Inflammatory macrophage treated with lipopolysaccharide for 1 hour (primary cell): Measurements from ENCODE around the gene TSSK3.

Experiments
- DNase-seq, 2 donors: peaks; one replicate each; pipeline ENCODE4 v3.0.0-alpha.2; 2020 to 2022

TSSK3 gene, protein sequence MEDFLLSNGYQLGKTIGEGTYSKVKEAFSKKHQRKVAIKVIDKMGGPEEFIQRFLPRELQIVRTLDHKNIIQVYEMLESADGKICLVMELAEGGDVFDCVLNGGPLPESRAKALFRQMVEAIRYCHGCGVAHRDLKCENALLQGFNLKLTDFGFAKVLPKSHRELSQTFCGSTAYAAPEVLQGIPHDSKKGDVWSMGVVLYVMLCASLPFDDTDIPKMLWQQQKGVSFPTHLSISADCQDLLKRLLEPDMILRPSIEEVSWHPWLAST

DNA sequence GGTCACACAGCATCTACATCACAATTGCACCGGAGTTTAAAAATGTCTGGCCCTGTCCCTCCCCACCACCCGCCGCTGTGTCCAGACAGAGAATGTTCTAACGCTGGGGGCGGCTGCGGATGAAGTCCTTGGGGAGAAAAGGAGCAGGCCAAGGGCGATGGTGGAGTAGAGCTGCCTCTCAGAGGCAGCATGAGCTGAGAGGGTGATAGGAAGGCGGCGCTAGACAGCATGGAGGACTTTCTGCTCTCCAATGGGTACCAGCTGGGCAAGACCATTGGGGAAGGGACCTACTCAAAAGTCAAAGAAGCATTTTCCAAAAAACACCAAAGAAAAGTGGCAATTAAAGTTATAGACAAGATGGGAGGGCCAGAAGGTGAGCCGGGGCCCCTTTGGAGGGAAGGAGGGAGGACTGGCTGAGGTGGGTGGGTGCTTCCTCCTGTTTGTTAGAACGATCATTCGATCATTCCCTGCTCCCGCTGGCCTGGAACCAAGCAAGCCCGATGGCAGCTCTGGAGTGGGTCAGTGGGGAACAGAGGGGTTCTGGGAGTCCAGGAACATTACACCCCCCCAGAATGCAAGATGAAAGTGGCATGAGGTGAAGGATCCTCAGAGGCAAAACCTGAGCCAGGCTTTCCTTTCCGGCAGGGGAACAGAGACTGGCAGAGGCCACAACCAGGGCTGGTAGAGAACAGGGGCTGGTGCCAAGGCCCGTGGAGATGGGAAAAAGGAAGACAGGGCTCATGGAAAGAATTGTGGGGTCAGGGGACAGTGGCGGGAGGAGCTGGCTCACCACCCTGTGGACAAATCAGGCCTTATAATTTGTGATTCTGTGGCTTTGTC is at the start of gene TSSK3, which contains the start of gene FAM229A:
Gene TSSK3 (plus strand): TSS at position 66 of the 840 bp plus-strand sequence. CDS start 163 bp downstream, at position 229.
Gene FAM229A (minus strand): TSS at position 12 of the 840 bp plus-strand sequence. CDS start 394 bp downstream, outside the sequence.
- no peak for DNase-seq

DNA sequence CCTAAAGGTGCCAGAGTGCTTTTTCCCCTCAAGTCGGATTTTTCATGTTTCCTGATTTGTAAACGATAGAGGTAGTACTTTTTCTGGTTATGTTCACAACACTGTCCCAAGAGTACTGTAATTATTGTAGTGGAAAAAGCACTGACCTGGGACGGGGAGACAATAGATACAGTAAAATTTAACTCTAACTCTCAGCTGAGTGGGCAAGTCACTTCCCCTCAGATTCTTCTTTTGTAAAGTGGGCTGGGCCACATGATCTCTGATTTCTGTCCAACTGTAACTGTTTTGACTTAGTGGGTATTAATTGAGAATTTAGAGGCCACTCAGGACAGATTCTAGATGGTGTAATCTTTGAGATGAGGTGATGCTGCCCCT is 45.4 kb upstream of the TSSK3 start:
- DNase-seq = no peak

DNA sequence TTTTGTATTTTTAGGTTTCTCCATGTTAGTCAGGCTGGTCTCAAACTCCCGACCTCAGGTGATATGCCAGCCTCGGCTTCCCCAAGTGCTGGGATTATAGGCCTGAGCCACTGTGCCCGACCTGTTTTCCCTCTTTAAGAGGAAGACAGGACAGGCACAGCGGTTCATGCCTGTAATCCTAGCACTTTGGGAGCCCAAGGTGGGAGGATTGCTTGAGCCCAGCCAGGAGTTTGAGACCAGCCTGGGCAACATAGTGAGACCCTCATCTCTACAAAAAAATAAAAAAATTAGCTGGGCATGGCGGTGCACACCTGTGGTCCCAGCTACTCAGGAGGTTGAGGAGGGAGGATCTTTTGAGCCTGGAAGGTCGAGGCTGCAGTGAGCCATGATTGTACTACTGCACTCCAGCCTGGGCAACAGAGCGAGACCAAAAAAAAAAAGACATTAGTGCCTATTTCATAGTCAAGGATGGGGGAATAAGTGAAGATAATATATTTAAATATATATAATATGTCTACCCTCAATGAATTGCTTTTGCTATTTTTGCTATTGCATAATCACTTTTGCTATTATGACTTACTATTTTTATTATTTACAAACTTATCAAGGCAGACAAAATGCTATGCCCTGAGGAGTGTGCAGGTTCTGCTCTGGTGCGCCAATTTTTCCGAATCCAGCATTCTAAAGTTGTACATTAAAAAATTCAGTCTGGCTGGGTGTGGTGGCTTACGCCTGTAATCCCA is 44.0 kb upstream of the TSSK3 start:
- DNase-seq = no peak

- DNase-seq = no peak
These were observed 40.5 kb upstream of the TSSK3 start for GRCh38 chr1:32321712-32322291.

DNA sequence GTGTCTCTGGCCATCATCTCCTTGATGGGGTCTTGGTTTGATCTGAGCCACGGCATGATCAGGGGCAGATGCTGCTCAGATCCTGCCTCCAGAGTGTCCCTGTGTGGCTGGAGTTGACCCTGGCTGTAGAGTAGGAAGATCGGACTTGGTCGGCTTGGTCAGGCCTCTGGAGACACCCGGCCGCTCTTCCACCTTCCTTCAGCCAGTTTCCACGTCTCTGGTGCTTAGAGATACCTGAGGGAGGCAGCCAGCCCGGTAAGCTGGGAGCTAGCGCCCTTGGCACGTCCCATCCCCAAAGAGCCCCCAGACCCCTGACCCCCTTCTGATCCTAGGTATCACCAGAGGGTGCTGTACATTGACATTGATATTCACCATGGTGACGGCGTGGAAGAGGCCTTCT is 35.1 kb upstream of the TSSK3 start:
- DNase-seq = no peak

DNA sequence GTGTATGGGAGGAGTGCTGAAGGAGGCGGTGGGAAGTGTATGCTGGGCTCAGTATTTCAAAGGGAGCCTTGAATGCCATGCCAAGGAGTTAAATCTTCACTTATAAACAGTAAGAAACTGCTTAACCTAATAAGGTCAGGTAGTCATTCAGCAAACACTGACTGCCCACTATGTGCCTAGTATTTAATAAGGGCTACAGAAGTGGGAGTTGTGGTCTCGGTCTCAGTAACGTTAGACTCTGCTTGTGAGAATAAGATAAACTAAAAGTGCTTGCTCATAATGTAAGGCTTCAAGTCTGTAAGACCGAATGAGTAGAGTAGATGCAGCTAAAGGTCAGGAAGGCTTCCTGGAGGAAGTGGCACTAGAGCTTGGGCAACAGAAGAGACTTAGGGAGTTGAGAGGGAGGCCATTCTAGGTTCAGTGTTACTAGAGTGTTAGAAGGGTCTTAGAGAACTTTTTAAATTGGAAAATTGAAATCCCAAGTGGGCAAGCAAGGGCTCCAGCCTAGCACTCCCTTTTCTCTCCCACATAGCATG is 32.3 kb upstream of the TSSK3 start:
- DNase-seq = no peak

DNA sequence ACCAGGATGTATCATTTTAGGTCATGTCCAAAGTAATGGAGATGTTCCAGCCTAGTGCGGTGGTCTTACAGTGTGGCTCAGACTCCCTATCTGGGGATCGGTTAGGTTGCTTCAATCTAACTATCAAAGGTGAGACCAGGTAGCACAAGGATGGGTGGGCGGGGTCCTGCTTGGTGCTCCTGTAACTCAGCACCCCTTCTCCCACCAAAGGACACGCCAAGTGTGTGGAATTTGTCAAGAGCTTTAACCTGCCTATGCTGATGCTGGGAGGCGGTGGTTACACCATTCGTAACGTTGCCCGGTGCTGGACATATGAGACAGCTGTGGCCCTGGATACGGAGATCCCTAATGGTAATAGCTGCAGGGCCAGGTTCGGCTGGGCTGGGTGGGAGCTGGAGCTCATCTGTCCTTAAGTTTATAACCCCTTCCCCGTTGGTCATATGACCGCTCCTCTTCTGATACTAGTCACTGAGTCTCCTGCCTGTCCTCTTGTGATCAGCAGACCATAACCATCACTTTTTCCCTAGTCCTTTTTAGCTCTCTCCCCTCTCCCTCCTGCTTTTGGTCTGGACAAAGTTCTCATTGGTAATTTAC is 31.7 kb upstream of the TSSK3 start:
- DNase-seq = no peak

DNA sequence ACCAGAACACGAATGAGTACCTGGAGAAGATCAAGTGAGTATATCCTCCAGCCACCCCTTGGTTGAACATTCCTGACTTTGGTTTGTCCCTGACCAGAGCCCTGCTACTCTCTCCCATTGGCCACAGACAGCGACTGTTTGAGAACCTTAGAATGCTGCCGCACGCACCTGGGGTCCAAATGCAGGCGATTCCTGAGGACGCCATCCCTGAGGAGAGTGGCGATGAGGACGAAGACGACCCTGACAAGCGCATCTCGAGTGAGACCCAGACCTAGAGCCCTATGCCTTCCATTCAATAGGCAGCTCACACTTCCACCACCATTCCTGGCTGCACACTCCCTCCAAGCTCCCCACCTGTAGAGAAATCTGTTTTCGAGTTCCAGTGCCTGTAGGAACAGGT is 30.8 kb upstream of the TSSK3 start:
- no peak for DNase-seq

DNA sequence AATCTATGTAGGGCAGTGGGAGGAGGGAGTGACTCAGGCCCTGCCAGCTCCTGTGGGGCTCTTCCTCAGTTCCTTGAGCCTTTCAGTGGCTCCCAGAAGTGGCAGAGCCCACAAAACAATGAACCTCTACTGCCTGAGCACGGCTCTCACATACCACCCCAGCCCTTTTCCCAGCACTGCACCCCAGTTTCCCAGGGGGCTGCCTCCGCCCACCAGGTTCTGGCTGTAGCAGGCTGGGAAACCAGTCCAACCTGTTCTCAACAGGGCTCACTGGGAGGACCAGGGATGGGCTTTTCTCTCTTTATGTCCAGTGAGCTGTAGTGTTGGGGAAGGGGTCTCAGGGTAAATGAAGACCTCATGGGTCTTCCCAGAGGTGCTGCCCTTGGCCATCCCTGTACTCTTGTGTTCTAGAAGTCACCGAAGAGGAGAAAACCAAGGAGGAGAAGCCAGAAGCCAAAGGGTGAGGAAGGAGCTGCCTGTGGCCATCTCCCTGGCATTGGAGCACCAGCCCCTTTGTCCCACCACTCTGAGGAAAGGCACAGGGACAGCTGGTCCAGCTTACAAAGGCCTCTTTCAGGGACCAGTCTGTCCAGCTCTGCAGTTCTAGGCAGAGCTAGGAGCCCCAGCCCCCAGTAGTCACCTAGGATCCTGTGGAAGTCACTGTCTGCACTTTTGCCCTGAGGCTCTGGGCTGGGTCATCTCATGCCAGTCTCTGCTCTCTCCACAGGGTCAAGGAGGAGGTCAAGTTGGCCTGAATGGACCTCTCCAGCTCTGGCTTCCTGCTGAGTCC is 29.9 kb upstream of the TSSK3 start:
- DNase-seq = no peak

GRCh38 chr1:32333251-32333963 is 28.9 kb upstream of the TSSK3 start:
- no peak for DNase-seq

- DNase-seq = no peak
These were observed 28.0 kb upstream of the TSSK3 start for GRCh38 chr1:32334274-32334861.

- DNase-seq = peak; percentile 30 to 51
These were observed 27.3 kb upstream of the TSSK3 start for GRCh38 chr1:32334864-32335534.

- no peak for DNase-seq
These were observed 26.9 kb upstream of the TSSK3 start for GRCh38 chr1:32335535-32335789.

- DNase-seq = peak; percentile 39 to 69
These were observed 26.3 kb upstream of the TSSK3 start, which contains the start of gene MARCKSL1 for GRCh38 chr1:32335790-32336590. MARCKSL1 (minus strand) TSS chr1:32336233; CDS start chr1:32336033, 200 bp downstream.

GRCh38 chr1:32336591-32336932 is 25.8 kb upstream of the TSSK3 start:
- no peak for DNase-seq

- peak; percentile 92 to 97 for DNase-seq
These were observed 25.2 kb upstream of the TSSK3 start for GRCh38 chr1:32336963-32337675.

- peak; percentile 66 to 76 for DNase-seq
These were observed 24.3 kb upstream of the TSSK3 start for GRCh38 chr1:32337855-32338636.
